NCI-H2227 treated with DMSO at 0.1 percent for 48 hours (cell line): ENCODE measurements around the gene MMAB.
"Not testable (repeated sequence)": the region's sequence is repeated elsewhere in the genome, so short reads cannot be mapped to it uniquely, and the experiment has no call there.

Experiments used
- DNase-seq: peaks from one replicate; lab custom pipeline; 2025; lab: John Stamatoyannopoulos, UW

MMAB gene

GRCh38 chr12:109602132-109602531, 28.8 kb upstream of the MMAB start:
- DNase-seq, result not testable (repeated sequence)

- no peak for DNase-seq
These were observed 28.3 kb upstream of the MMAB start for GRCh38 chr12:109601557-109601956.

- DNase-seq, result no peak
These were observed 27.7 kb upstream of the MMAB start for GRCh38 chr12:109600995-109601394.

- no peak for DNase-seq
These were observed 27.2 kb upstream of the MMAB start for GRCh38 chr12:109600481-109600880.

- no peak for DNase-seq
These were observed 25.8 kb upstream of the MMAB start for GRCh38 chr12:109599087-109599486.

DNA sequence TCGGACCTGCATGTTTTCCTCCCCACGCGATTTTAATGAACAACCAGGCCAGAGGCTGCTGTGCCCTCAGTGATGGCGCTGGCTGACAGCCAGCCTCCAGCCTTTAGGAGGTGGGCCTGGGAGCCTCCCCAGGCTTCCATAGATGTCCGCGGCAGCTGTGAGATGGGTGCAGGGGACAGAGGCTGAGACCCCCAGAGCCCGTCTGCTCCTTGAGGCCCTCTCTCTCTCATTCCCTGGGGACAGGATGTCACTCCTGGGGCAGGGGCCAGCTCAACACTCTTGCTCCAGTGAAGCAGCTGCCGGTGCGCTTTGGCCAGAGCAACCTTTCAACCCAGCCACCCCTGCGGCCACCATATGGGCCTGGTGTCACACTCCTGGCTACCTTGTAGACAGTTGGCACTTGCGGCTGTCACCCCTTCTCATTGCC, 25.1 kb upstream of the MMAB start:
- DNase-seq, result no peak

- DNase-seq, result peak; percentile 85
These were observed 24.6 kb upstream of the MMAB start for GRCh38 chr12:109597795-109598427.

DNA sequence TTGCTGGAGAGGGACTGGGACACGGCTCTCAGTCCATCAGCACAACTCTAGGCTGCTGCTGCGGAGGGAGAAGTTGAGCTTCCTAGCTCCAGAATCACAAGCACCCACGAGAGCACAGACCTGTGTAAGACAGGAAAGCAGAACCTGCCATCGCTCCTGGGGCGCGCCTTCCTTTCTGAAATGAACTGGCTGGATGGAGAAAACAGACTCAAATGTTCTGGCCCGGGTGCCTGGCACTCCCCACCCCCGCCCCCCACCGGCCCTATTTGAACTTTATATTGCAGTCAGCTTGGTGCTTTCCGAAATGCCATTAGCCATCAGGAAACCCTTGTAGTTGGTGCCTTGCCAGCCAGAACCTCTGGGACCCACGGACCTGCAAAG, 24.1 kb upstream of the MMAB start:
- DNase-seq, result no peak

DNA sequence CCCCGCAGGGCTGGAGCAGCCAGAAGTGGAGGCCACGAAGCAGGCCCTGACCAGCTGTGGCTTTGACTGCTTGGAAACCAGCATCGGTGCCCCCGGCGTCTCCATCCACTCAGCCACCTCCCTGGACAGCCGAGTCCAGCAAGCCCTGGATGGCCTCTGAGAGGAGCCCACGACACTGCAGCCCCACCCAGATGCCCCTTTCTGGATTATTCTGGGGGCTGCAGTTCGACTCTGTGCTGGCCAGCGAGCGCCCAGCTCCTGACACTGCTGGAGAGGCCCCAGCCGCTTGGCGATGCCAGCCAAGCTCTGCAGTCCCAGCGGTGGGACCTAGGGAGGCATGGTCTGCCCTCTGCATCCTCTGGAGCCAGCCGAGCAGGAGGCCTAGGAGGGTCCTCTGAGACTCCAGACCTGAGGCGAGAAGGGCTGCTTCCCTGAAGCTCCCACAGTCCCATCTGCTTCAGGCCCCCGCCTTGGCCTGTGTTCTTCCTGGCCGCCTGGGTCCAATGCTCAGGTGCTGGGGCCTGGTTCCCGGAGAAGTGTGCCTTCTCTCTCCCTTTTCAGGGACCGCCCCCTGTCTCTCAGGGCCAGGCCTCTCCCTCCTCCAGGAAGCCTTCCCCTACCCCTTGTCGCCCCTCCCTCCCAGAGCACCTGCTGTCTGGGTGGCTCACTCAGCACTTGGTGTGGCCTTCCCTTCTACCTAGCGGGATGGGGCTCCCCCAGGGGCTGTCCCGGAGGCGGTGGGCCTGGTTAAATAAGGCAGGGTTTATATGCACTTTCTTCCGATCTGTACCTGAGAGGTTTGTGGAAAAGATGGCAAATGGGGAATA, 23.3 kb upstream of the MMAB start:
- no peak for DNase-seq

- no peak for DNase-seq
These were observed 22.1 kb upstream of the MMAB start for GRCh38 chr12:109595321-109595902.

DNA sequence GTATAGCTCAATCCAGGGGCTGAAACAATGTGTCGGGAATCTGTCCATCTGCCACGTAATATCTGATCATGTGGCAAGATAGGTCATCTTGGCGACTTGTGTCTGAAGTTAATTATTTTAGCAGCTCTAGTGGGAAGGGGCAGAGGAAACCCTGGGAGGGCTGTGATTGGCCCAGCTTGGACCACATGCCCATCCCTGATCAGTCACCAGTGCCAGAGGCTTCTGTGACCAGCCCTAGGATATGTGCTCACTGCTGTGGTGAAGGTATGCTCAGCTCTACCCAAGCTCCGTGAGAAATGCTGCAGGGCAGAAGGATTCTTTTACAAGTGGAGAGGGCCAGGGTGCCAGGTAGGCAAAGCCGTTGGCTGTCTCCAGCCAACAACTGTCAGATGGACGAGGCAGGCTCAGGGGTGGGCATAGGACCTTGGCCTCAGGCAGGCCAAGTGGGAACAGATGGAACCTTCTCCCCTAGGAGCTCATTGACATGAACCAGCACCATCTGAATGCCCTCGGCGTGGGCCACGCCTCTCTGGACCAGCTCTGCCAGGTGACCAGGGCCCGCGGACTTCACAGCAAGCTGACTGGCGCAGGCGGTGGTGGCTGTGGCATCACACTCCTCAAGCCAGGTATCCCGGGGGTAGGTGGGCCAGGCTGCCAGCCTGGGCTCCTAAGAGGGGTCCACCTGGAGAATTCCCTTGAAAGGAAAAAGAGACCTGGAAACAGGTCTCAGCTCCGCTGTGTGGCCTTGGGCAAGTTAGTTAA, 21.4 kb upstream of the MMAB start:
- no peak for DNase-seq

- no peak for DNase-seq
These were observed 19.6 kb upstream of the MMAB start for GRCh38 chr12:109592905-109593272.

- DNase-seq, result no peak
These were observed 19.0 kb upstream of the MMAB start for GRCh38 chr12:109592195-109592904.

DNA sequence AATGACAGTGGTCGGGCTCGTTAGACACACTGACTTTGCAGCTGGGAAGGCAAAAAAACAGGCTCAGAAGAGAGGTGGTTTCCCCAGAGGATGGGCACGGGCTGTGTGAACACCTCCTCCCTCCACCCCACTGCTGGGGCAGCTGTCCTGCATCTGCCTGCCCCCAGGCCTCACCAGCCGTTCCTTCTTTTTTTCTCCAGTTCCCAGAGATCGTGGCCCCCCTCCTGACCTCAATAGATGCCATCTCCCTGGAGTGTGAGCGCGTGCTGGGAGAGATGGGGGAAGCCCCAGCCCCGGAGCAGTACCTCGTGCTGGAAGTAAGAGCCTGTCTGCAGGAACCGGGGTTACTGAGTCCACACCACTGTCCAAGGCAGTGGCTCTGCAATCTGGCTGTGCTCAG, 17.7 kb upstream of the MMAB start:
- no peak for DNase-seq

GRCh38 chr12:109590566-109590965, 17.3 kb upstream of the MMAB start:
- DNase-seq, result no peak

- DNase-seq, result no peak
These were observed 16.5 kb upstream of the MMAB start for GRCh38 chr12:109589691-109590245.

- DNase-seq, result no peak
These were observed 15.9 kb upstream of the MMAB start for GRCh38 chr12:109589240-109589590.

GRCh38 chr12:109588461-109589239, 15.3 kb upstream of the MMAB start:
- no peak for DNase-seq

GRCh38 chr12:109587921-109588320, 14.6 kb upstream of the MMAB start:
- DNase-seq, result no peak

DNA sequence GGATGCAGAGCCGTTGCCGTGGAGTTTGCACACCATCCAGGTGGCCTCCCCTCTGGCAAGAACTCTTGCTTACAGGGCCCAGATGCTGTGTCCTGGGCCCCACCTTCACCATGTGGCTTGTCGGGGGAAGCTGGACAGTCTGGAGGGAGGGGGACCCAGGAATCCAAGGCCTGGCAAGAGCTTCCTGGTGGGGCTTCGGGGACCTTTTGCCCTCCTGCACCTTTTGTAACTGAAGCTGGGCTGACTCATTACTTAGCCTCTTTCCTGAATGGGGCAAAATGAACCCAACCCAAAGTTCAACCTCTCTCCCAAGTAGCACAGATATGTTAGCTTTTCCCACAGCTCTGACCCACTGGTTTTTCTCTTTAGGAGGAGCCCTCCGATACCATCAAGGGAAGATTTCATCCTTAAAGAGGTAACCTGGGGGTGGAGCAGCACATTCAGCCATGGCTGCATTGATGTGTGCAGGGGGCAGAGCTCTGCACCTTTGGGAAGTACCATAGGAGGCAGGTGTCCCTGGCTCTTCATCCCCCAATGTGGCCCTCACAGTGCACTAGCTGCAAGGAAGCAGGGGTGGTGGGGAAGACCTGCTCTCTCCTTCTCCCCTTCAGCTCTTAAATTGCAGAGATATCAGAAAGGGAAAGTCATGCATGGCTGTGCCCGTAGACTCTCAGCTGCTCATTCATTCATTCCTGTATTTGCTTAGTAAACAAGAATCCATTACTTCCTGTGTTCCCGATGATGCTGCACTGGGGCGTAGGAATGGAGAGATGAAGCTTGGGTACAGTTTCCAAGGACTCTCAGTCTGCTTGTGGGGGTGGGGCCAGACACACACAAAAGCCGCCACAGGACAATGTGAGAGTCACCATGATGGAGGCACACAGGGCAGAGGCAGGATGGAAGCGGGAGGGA, 13.3 kb upstream of the MMAB start:
- DNase-seq, result no peak
